GM12878 (cell line): Measurements from ENCODE around the gene WASF2.

Experiments used
- BACH1 ChIP-seq: fragments of 450-650 bp; IDR thresholded peaks from 2 replicates; pipeline ENCODE4 v1.6.1; 2017; ENCODE audit warnings: mild to moderate bottlenecking, borderline replicate concordance
- CTCF ChIP-seq, 3 experiments: IDR thresholded peaks in 2 of 3; conservative IDR thresholded peaks in 1 of 3; 2 replicates each; pipeline ENCODE4 v1.5.1; 2011; ENCODE audit warnings: low read depth in 3 of 3, low read length in 3 of 3, mild to moderate bottlenecking in 3 of 3, control low read depth in 2 of 3, moderate library complexity in 2 of 3, inconsistent platforms in 1 of 3, mixed read lengths in 1 of 3; ENCODE audit not compliant: control insufficient read depth in 2 of 3, insufficient read depth in 1 of 3; ENCODE audit errors: extremely low read depth in 1 of 3
- E4F1 ChIP-seq: fragments of 450-650 bp; IDR thresholded peaks from 2 replicates; pipeline ENCODE4 v1.6.1; 2018; ENCODE audit warnings: borderline replicate concordance, mild to moderate bottlenecking; ENCODE audit not compliant: partially characterized antibody
- EP300 ChIP-seq, 2 experiments: fragments of 150-350 bp in 1 of 2; IDR thresholded peaks; 2 replicates each; pipeline ENCODE4 v1.6.1; 2011 to 2012; ENCODE audit warnings: low read depth in 2 of 2, low read length in 2 of 2, borderline replicate concordance in 1 of 2, improper control_type of control experiment in 1 of 2, inconsistent platforms in 1 of 2; ENCODE audit not compliant: control insufficient read depth in 1 of 2
- HCFC1 ChIP-seq: fragments of 150-350 bp; IDR thresholded peaks from 2 replicates; pipeline ENCODE4 v1.6.1; 2014; ENCODE audit warnings: low read length
- SMC3 ChIP-seq: IDR thresholded peaks from 2 replicates; pipeline ENCODE4 v1.6.1; 2011; ENCODE audit warnings: low read length, improper control_type of control experiment, borderline replicate concordance
- TAF1 ChIP-seq: IDR thresholded peaks from 2 replicates; pipeline ENCODE4 v1.6.1; 2011; ENCODE audit warnings: mild to moderate bottlenecking, low read depth, low read length, borderline replicate concordance
- USF2 ChIP-seq: IDR thresholded peaks from 2 replicates; pipeline ENCODE4 v1.6.1; 2011; ENCODE audit warnings: low read depth, low read length, improper control_type of control experiment, borderline replicate concordance
- ZBTB33 ChIP-seq: fragments of 450-650 bp; IDR thresholded peaks from 2 replicates; pipeline ENCODE4 v1.6.1; 2017; ENCODE audit warnings: mild to moderate bottlenecking

- TF ChIP-seq TAF1 (no peak), ZBTB33 (no peak), EP300 (IDR thresholded peaks at IDR 0.05; ENCODE audit: borderline replicate concordance in 1 of 2, control insufficient read depth in 1 of 2, low read depth in 2 of 2, low read length in 2 of 2) (no peak), SMC3 (no peak), CTCF (IDR thresholded peaks at IDR 0.05 in 2 of 3, conservative IDR thresholded peaks at IDR 0.05 in 1 of 3; ENCODE audit: control insufficient read depth in 2 of 3, extremely low read depth in 1 of 3, insufficient read depth in 1 of 3, low read depth in 3 of 3, low read length in 3 of 3) (no peak), USF2 (no peak), HCFC1 (no peak), E4F1 (no peak), BACH1 (no peak)
These were observed 54.3 kb downstream of the WASF2 start for GRCh38 chr1:27435566-27436203.
